ENCODE results near the gene HELZ. TPM values are rescaled to one million over a fixed set of nuclear protein-coding genes. Genes with fewer than 3 reads are reported as not detected.

Gene HELZ
- total RNA-seq, 2 donors from 2014 or later: 51.4 to 74.7 TPM

DNA sequence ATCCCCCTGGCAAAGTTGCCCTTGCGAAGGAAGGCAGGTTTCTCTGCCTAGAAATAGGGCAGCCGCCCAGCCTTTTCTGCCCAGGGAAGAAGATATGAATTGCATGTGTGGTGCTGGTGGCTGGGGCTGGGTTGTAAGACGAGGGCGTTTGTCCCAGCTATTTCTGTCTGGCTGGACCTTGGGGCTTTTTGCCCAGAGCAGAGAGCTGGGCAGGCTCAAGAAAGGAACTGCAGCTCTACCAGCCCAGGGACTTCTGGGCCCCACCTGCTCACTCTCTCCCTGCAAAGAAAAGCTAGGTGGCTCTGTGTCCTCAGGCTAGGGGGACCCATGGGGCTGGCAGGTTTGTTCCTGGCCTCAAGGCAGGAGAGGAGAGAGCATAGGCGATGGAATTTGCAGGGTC lies 200.1 kb downstream of the HELZ start:
- Histone ChIP-seq H3K27ac (ENCODE audit: low read depth, low read length) (no peak overlapping the region), H3K9ac (ENCODE audit: extremely low read depth, low read length, poor library complexity, severe bottlenecking) (no peak overlapping the region), H3K36me3 (ENCODE audit: control insufficient read depth, insufficient read depth, low read length) (no peaks in the 10 kb centered on the region), H3K9me3 (ENCODE audit: control insufficient read depth, low read length) (peaks cover 28% of the 10 kb centered on the region), H3K4me1 (ENCODE audit: control insufficient read depth, insufficient read depth, low read length) (no peaks in the 10 kb centered on the region), H3K27me3 (ENCODE audit: control insufficient read depth, insufficient read depth, low read length, poor library complexity, severe bottlenecking) (no peaks in the 10 kb centered on the region), H3K4me3 (ENCODE audit: low read length) (no peak overlapping the region)
- TF ChIP-seq, protein P1, sequence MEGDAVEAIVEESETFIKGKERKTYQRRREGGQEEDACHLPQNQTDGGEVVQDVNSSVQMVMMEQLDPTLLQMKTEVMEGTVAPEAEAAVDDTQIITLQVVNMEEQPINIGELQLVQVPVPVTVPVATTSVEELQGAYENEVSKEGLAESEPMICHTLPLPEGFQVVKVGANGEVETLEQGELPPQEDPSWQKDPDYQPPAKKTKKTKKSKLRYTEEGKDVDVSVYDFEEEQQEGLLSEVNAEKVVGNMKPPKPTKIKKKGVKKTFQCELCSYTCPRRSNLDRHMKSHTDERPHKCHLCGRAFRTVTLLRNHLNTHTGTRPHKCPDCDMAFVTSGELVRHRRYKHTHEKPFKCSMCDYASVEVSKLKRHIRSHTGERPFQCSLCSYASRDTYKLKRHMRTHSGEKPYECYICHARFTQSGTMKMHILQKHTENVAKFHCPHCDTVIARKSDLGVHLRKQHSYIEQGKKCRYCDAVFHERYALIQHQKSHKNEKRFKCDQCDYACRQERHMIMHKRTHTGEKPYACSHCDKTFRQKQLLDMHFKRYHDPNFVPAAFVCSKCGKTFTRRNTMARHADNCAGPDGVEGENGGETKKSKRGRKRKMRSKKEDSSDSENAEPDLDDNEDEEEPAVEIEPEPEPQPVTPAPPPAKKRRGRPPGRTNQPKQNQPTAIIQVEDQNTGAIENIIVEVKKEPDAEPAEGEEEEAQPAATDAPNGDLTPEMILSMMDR (conservative IDR thresholded peaks at IDR 0.05): no peak
- no peak for DNase-seq
- Mint-ChIP-seq H3K9me3 (peaks cover 31% of the 10 kb centered on the region), H3K36me3 (ENCODE audit: low read depth) (peaks cover 7% of the 10 kb centered on the region), H3K4me1 (no peaks in the 10 kb centered on the region), H3K27ac (no peak overlapping the region), H3K4me3 (no peak overlapping the region), H3K27me3 (ENCODE audit: insufficient read depth) (no peaks in the 10 kb centered on the region)
- WGBS, 2 experiments (ENCODE audit: insufficient coverage in 1 of 2, insufficient read length in 1 of 2): 96% methylated on average over 5 of the region's 5 CpGs; no CpG with 5 or more reads in 1 of the 2 experiments

DNA sequence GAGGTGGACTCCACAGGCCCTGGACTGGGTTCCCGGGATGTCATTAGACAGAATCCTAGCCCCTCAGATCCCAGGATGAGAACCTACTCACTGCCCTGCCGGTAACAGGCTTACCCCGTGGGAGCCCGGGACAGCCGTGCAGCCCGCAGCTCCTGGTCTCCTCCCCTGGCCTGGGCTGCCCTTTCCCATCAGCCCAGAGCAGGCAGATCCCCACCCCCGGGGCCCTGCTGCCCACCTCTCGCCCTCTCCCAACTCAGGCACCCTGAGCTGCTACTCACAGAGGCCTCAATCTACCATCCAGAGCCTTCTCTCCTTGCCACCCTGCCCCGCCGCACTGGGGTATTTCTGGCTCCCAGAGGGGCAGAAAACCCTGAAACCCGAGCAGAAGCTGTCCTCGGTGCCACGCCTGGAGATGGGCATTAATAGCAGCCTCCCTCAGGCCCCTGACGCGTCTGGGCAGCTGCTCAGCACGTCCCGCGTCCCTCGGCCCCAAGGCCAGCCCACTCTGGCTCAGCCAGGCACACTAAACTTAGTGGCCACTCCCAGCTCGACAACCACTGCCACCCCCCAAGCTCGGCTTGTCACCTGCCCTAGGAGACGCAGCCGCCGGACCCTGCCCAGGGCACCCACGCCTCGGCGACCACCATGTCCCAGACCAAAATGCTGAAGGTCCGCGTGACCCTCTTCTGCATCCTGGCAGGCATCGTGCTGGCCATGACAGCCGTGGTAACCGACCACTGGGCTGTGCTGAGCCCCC lies 200.8 kb downstream of the HELZ start, which contains the start of gene CACNG1:
Gene CACNG1 (plus strand): TSS at position 539 of the 757 bp plus-strand sequence. CDS start 107 bp downstream, at position 646.
- H3K36me3 ChIP-seq (ENCODE audit: control insufficient read depth, insufficient read depth, low read length): no peaks in the 10 kb centered on the region
- 94 to 96% methylated on average over 21 to 32 of the region's 32 CpGs for WGBS, 2 experiments (ENCODE audit: insufficient coverage in 1 of 2, insufficient read length in 1 of 2)
- Mint-ChIP-seq H3K27me3 (ENCODE audit: insufficient read depth) (no peaks in the 10 kb centered on the region), H3K9me3 (peaks cover 25% of the 10 kb centered on the region), H3K4me1 (peaks cover 2% of the 10 kb centered on the region), H3K36me3 (ENCODE audit: low read depth) (peaks cover 7% of the 10 kb centered on the region), H3K27ac (no peak within 1 kb of the TSS), H3K4me3 (no peak within 1 kb of the TSS)
- no peak within 1 kb of the TSS for H3K27ac ChIP-seq (ENCODE audit: low read depth, low read length)
- DNase-seq: no peak
- H3K27me3 ChIP-seq (ENCODE audit: control insufficient read depth, insufficient read depth, low read length, poor library complexity, severe bottlenecking): no peaks in the 10 kb centered on the region
- no peak within 1 kb of the TSS for H3K4me3 ChIP-seq (ENCODE audit: low read length)
- H3K9ac ChIP-seq (ENCODE audit: extremely low read depth, low read length, poor library complexity, severe bottlenecking): no peak within 1 kb of the TSS
- TF ChIP-seq, protein P1 (conservative IDR thresholded peaks at IDR 0.05): no peak
- H3K9me3 ChIP-seq (ENCODE audit: control insufficient read depth, low read length): peaks cover 24% of the 10 kb centered on the region
- H3K4me1 ChIP-seq (ENCODE audit: control insufficient read depth, insufficient read depth, low read length): no peaks in the 10 kb centered on the region

DNA sequence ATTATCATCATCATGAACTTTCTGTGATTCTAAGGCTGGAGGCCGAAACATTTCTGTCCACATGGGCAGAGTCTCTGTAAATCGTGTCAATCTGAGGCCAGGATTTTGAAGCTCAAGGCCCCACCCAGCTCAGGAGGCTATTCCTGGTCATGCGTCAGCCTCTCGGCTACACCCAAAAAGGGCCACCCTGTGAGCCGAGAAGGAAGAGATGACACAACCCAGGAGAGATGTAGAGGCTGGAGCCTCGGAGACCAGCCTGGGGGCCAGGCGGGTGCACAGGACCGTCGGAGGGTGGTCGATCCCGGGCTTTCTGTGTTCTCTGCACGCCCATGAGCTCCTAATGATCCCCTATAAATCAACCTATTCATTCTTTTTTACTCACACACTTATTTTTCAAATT lies 201.7 kb downstream of the HELZ start:
- DNase-seq: no peak
- Histone ChIP-seq H3K36me3 (ENCODE audit: control insufficient read depth, insufficient read depth, low read length) (no peaks in the 10 kb centered on the region), H3K9ac (ENCODE audit: extremely low read depth, low read length, poor library complexity, severe bottlenecking) (no peak overlapping the region), H3K9me3 (ENCODE audit: control insufficient read depth, low read length) (peaks cover 23% of the 10 kb centered on the region), H3K4me3 (ENCODE audit: low read length) (no peak overlapping the region), H3K4me1 (ENCODE audit: control insufficient read depth, insufficient read depth, low read length) (peaks cover 4% of the 10 kb centered on the region), H3K27ac (ENCODE audit: low read depth, low read length) (no peak overlapping the region), H3K27me3 (ENCODE audit: control insufficient read depth, insufficient read depth, low read length, poor library complexity, severe bottlenecking) (no peaks in the 10 kb centered on the region)
- H3K27me3 Mint-ChIP-seq (ENCODE audit: insufficient read depth): no peaks in the 10 kb centered on the region
- 95 to 96% methylated on average over 12 of the region's 12 CpGs for WGBS, 2 experiments (ENCODE audit: insufficient coverage in 1 of 2, insufficient read length in 1 of 2)
- H3K9me3 Mint-ChIP-seq: peaks cover 19% of the 10 kb centered on the region
- H3K4me1 Mint-ChIP-seq: peaks cover 2% of the 10 kb centered on the region
- H3K4me3 Mint-ChIP-seq: no peak overlapping the region
- H3K27ac Mint-ChIP-seq: no peak overlapping the region
- peaks cover 2% of the 10 kb centered on the region for H3K36me3 Mint-ChIP-seq (ENCODE audit: low read depth)
- TF ChIP-seq, protein P1 (conservative IDR thresholded peaks at IDR 0.05): no peak

Measured in endodermal cell (in vitro differentiated cells).